ENCODE data around the gene DCP2.

DCP2 gene

GRCh38 chr5:113067635-113068344, 91.2 kb downstream of the DCP2 start:
- no peak for DNase-seq (ENCODE audit: low spot score)
- TF ChIP-seq, protein P1, sequence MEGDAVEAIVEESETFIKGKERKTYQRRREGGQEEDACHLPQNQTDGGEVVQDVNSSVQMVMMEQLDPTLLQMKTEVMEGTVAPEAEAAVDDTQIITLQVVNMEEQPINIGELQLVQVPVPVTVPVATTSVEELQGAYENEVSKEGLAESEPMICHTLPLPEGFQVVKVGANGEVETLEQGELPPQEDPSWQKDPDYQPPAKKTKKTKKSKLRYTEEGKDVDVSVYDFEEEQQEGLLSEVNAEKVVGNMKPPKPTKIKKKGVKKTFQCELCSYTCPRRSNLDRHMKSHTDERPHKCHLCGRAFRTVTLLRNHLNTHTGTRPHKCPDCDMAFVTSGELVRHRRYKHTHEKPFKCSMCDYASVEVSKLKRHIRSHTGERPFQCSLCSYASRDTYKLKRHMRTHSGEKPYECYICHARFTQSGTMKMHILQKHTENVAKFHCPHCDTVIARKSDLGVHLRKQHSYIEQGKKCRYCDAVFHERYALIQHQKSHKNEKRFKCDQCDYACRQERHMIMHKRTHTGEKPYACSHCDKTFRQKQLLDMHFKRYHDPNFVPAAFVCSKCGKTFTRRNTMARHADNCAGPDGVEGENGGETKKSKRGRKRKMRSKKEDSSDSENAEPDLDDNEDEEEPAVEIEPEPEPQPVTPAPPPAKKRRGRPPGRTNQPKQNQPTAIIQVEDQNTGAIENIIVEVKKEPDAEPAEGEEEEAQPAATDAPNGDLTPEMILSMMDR (IDR thresholded peaks at IDR 0.05; ENCODE audit: borderline replicate concordance, control extremely low read depth, extremely low read depth, insufficient read depth, missing control alignments), result no peak
- in situ Hi-C loops (cut with MboI; ENCODE audit: low sequenced_read_pairs, unreplicated experiment), result no loop called here

- in situ Hi-C loops (cut with MboI; ENCODE audit: low sequenced_read_pairs, unreplicated experiment), result no loop called here
- TF ChIP-seq, protein P1 (IDR thresholded peaks at IDR 0.05; ENCODE audit: borderline replicate concordance, control extremely low read depth, extremely low read depth, insufficient read depth, missing control alignments), result no peak
- DNase-seq (ENCODE audit: low spot score), result no peak
These were observed 92.0 kb downstream of the DCP2 start for GRCh38 chr5:113068559-113068958.
